NCI-H774 (cell line): ENCODE data around the gene TAS2R60.
A peak's percentile ranks its signal among the peaks of the same experiment; 100 is the strongest.
"Not testable (repeated sequence)": the region's sequence is repeated elsewhere in the genome, so short reads cannot be mapped to it uniquely, and the experiment has no call there.

Experiments used
- DNase-seq: peaks from one replicate; lab custom pipeline; 2025; lab: John Stamatoyannopoulos, UW

The TAS2R60 gene

GRCh38 chr7:143411976-143412708 is 31.1 kb upstream of the TAS2R60 start:
- no peak for DNase-seq

- DNase-seq, result no peak
These were observed 30.1 kb upstream of the TAS2R60 start for GRCh38 chr7:143413123-143413522.

GRCh38 chr7:143415209-143415608 is 28.0 kb upstream of the TAS2R60 start:
- not testable (repeated sequence) for DNase-seq

GRCh38 chr7:143415742-143416397 is 27.4 kb upstream of the TAS2R60 start:
- no peak for DNase-seq

- DNase-seq, result peak; percentile 46
These were observed 26.6 kb upstream of the TAS2R60 start for GRCh38 chr7:143416565-143417149.

- no peak for DNase-seq
These were observed 25.4 kb upstream of the TAS2R60 start for GRCh38 chr7:143417734-143418383.

- DNase-seq, result no peak
These were observed 24.4 kb upstream of the TAS2R60 start for GRCh38 chr7:143418681-143419458.

- DNase-seq, result no peak
These were observed 23.4 kb upstream of the TAS2R60 start for GRCh38 chr7:143419880-143420279.

- not testable (repeated sequence) for DNase-seq
These were observed 22.6 kb upstream of the TAS2R60 start for GRCh38 chr7:143420624-143421023.

- no peak for DNase-seq
These were observed 21.2 kb upstream of the TAS2R60 start for GRCh38 chr7:143422033-143422432.

- DNase-seq, result not testable (repeated sequence)
These were observed 18.8 kb upstream of the TAS2R60 start for GRCh38 chr7:143424476-143424875.

GRCh38 chr7:143426479-143427142 is 16.6 kb upstream of the TAS2R60 start:
- no peak for DNase-seq

- no peak for DNase-seq
These were observed 13.2 kb upstream of the TAS2R60 start for GRCh38 chr7:143429770-143430698.

- no peak for DNase-seq
These were observed 12.1 kb upstream of the TAS2R60 start for GRCh38 chr7:143431109-143431508.

GRCh38 chr7:143433759-143434158 is 9.5 kb upstream of the TAS2R60 start:
- no peak for DNase-seq

GRCh38 chr7:143434660-143435059 is 8.6 kb upstream of the TAS2R60 start:
- no peak for DNase-seq

GRCh38 chr7:143435266-143435665 is 8.0 kb upstream of the TAS2R60 start:
- DNase-seq, result no peak

- DNase-seq, result no peak
These were observed 6.8 kb upstream of the TAS2R60 start for GRCh38 chr7:143436325-143436946.

- no peak for DNase-seq
These were observed 5.7 kb upstream of the TAS2R60 start for GRCh38 chr7:143437578-143437977.

GRCh38 chr7:143439866-143440265 is 3.4 kb upstream of the TAS2R60 start:
- no peak for DNase-seq
